ENCODE data around the gene WNK4. TPM values are rescaled to one million over a fixed set of nuclear protein-coding genes. Genes with fewer than 3 reads are reported as not detected.
A peak's percentile ranks its signal among the peaks of the same experiment; 100 is the strongest.

WNK4 gene
- total RNA-seq, 1 experiment from 2014 or later = 2.6 TPM

GRCh38 chr17:42833767-42834422, 53.5 kb downstream of the WNK4 start:
- H3K9ac ChIP-seq (ENCODE audit: extremely low read depth, insufficient read length, low read length) = peak overlapping the region; percentile 91
- Mint-ChIP-seq H3K27me3 (ENCODE audit: low read depth) (peaks cover 4% of the 10 kb centered on the region), H3K9me3 (no peaks in the 10 kb centered on the region; a peak in 1 of 5 replicates), H3K4me1 (peaks cover 14 to 17% of the 10 kb centered on the region in 2 experiments), H3K4me3 (peak overlapping the region; percentile 94 to 96), H3K27ac (peak overlapping the region; percentile 99 to 100 (median 100)), H3K36me3 (ENCODE audit: insufficient read depth in 1 of 3, low read depth in 3 of 3) (peaks cover 28 to 51% (median 45%) of the 10 kb centered on the region in 3 experiments)
- H3K79me2 ChIP-seq (ENCODE audit: insufficient read depth, low read length) = peaks cover 5% of the 10 kb centered on the region; the same call in 1 of the 2 replicates
- DNase-seq = no peak
- no peak overlapping the region for H4K5ac ChIP-seq (ENCODE audit: insufficient read length, low read depth, low read length)
- H3K14ac ChIP-seq (ENCODE audit: insufficient read depth, low read length) = peak overlapping the region; percentile 98
- no peak overlapping the region for H2BK15ac ChIP-seq (ENCODE audit: low read depth, low read length)
- H3K23ac ChIP-seq (ENCODE audit: insufficient read length, low read depth, low read length) = no peak overlapping the region
- H3K27ac ChIP-seq (ENCODE audit: insufficient read length, low read depth, low read length) = no peak overlapping the region
- no peak overlapping the region for H3T11ph ChIP-seq (ENCODE audit: low read length)
- H2BK20ac ChIP-seq (ENCODE audit: low read depth, low read length, poor library complexity, severe bottlenecking) = no peak overlapping the region
- no peaks in the 10 kb centered on the region for H3K27me3 ChIP-seq (ENCODE audit: insufficient read depth, low read length)
- no peak overlapping the region for H2BK12ac ChIP-seq (ENCODE audit: insufficient read length, low read depth, low read length)
- H3K23me2 ChIP-seq (ENCODE audit: insufficient read length, low read depth, low read length, poor library complexity, severe bottlenecking) = peaks cover 9% of the 10 kb centered on the region
- no peak for TF ChIP-seq CTCF (conservative IDR thresholded peaks at IDR 0.05)
- no peaks in the 10 kb centered on the region for H3K4me1 ChIP-seq (ENCODE audit: insufficient read depth, low read length)
- whole genome bisulfite sequencing (ENCODE audit: extremely low coverage, insufficient read length, low lambda C conversion rate) = no CpG with 5 or more reads among the region's 18 CpGs
- H2AK5ac ChIP-seq (ENCODE audit: insufficient read length, low read length) = no peak overlapping the region
- peaks cover 3% of the 10 kb centered on the region for H3K79me1 ChIP-seq (ENCODE audit: insufficient read depth, low read depth, low read length, poor library complexity, severe bottlenecking)
- no peaks in the 10 kb centered on the region for H4K20me1 ChIP-seq (ENCODE audit: control insufficient read depth, insufficient read depth, insufficient read length)
- no peak overlapping the region for H2AFZ ChIP-seq (ENCODE audit: low read length)
- H4K8ac ChIP-seq (replicated peaks; ENCODE audit: insufficient read length, low read depth, low read length) = peak overlapping the region; percentile 30
- H3K9me3 ChIP-seq (ENCODE audit: control insufficient read depth, low read depth, low read length) = no peaks in the 10 kb centered on the region
- H3K4me2 ChIP-seq (ENCODE audit: insufficient read depth, insufficient read length, low read length) = peak overlapping the region; percentile 95
- no peak overlapping the region for H3K4ac ChIP-seq (ENCODE audit: low read depth, low read length)
- peak overlapping the region; percentile 92 for H3K18ac ChIP-seq (ENCODE audit: insufficient read length, low read depth, low read length)
- H2BK120ac ChIP-seq (ENCODE audit: low read depth, low read length, poor library complexity, severe bottlenecking) = no peak overlapping the region
- H3K56ac ChIP-seq (ENCODE audit: insufficient read length, low read depth, low read length) = no peak overlapping the region
- H2BK5ac ChIP-seq (ENCODE audit: insufficient read length, low read length) = no peak overlapping the region
- peak overlapping the region; percentile 7 for H4K91ac ChIP-seq (ENCODE audit: insufficient read length, low read depth, low read length)

Data from H9 (cell line).